Measurements from ENCODE around the gene PCBP3.

PCBP3 gene

GRCh38 chr21:45899317-45900033, 255.9 kb downstream of the PCBP3 start:
- no peak for TF ChIP-seq SPI1 (IDR thresholded peaks at IDR 0.05; ENCODE audit: borderline replicate concordance, low read depth)
- no peak for TF ChIP-seq GABPA (IDR thresholded peaks at IDR 0.05; ENCODE audit: low read depth)
- TF ChIP-seq POLR2AphosphoS5 (IDR thresholded peaks at IDR 0.05; ENCODE audit: low read depth): no peak
- no peak for TF ChIP-seq CTCF (IDR thresholded peaks at IDR 0.05; ENCODE audit: insufficient read depth, low read length)
- no peak for TF ChIP-seq REST (IDR thresholded peaks at IDR 0.05; ENCODE audit: insufficient replicate concordance, low read depth)
- H3K27ac ChIP-seq (replicated peaks): no peak overlapping the region
- no peak overlapping the region for H3K4me3 ChIP-seq (replicated peaks; ENCODE audit: insufficient read depth, low read length)
- no peaks in the 10 kb centered on the region for H3K27me3 ChIP-seq (ENCODE audit: insufficient read depth, poor library complexity, severe bottlenecking)
- DNase-seq (ENCODE audit: low read depth in 1 of 2, low spot score in 1 of 2): no peak

- H3K27me3 ChIP-seq (ENCODE audit: insufficient read depth, poor library complexity, severe bottlenecking): no peaks in the 10 kb centered on the region
- H3K4me3 ChIP-seq (replicated peaks; ENCODE audit: insufficient read depth, low read length): no peak overlapping the region
- no peak overlapping the region for H3K27ac ChIP-seq (replicated peaks)
- no peak for TF ChIP-seq GABPA (IDR thresholded peaks at IDR 0.05; ENCODE audit: low read depth)
- no peak for TF ChIP-seq CTCF (IDR thresholded peaks at IDR 0.05; ENCODE audit: insufficient read depth, low read length)
- no peak for TF ChIP-seq POLR2AphosphoS5 (IDR thresholded peaks at IDR 0.05; ENCODE audit: low read depth)
- no peak for TF ChIP-seq SPI1 (IDR thresholded peaks at IDR 0.05; ENCODE audit: borderline replicate concordance, low read depth)
- TF ChIP-seq REST (IDR thresholded peaks at IDR 0.05; ENCODE audit: insufficient replicate concordance, low read depth): no peak
- no peak for DNase-seq (ENCODE audit: low read depth in 1 of 2, low spot score in 1 of 2)
These were observed 256.7 kb downstream of the PCBP3 start for GRCh38 chr21:45900034-45900868.

- Histone ChIP-seq H3K27me3 (ENCODE audit: insufficient read depth, poor library complexity, severe bottlenecking) (no peaks in the 10 kb centered on the region), H3K27ac (replicated peaks) (no peak overlapping the region), H3K4me3 (replicated peaks; ENCODE audit: insufficient read depth, low read length) (no peak overlapping the region)
- TF ChIP-seq POLR2AphosphoS5 (IDR thresholded peaks at IDR 0.05; ENCODE audit: low read depth) (no peak), REST (IDR thresholded peaks at IDR 0.05; ENCODE audit: insufficient replicate concordance, low read depth) (no peak), CTCF (IDR thresholded peaks at IDR 0.05; ENCODE audit: insufficient read depth, low read length) (no peak), SPI1 (IDR thresholded peaks at IDR 0.05; ENCODE audit: borderline replicate concordance, low read depth) (no peak), GABPA (IDR thresholded peaks at IDR 0.05; ENCODE audit: low read depth) (no peak)
- DNase-seq (ENCODE audit: low read depth in 1 of 2, low spot score in 1 of 2): no peak
These were observed 257.7 kb downstream of the PCBP3 start for GRCh38 chr21:45901061-45901690.
